GM20000 (cell line): ENCODE results near the gene FZR1.

Experiments
- DNase-seq: peaks from one replicate; pipeline ENCODE4 v3.0.0; 2012; ENCODE audit warnings: low spot score
- TF ChIP-seq, protein P1 (sequence below): IDR thresholded peaks from 2 replicates; pipeline ENCODE4 v1.5.1; 2012; ENCODE audit warnings: mild to moderate bottlenecking, control low read depth; ENCODE audit errors: extremely low read depth, missing control alignments

The FZR1 gene

DNA sequence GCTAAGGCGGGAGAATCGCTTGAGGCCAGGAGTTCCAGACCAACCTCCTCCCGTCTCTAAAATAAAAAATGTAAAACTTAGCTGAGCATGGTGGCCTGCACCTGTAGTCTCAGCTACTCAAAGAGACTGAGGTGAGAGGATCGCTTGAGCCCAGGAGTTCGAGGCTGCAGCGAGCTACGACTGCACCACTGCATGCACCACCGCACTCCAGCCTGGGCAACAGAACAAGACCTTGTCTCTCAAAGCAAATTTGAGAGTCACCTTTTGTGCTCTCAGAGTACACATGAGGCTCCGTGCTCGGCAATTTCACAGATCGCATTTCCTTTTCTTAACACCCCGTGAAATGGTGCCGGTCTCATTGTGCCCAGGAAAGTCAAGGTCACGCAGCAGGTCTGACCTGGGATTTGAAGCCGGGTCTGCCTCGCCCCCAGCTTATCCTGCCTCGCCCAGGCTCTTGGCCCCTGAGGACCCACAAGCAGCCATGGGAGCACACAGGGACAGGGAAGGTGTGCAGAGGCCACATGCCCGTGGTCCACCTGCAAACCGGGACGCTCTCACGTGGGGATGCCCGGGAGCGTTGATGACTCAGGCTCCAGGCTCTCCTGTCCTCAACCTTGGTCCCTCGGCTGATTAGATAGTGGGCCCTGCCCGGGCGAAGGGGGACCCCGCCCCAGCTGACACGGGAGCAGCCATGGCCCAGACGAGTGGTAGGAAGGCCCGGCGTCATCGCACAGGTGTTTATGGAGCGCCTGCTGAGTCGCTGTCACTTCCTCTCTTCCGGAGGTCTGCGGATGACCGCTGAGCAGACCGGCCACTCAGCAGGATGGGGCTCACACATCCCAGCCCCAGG is 24.6 kb upstream of the FZR1 start:
- TF ChIP-seq, protein P1, sequence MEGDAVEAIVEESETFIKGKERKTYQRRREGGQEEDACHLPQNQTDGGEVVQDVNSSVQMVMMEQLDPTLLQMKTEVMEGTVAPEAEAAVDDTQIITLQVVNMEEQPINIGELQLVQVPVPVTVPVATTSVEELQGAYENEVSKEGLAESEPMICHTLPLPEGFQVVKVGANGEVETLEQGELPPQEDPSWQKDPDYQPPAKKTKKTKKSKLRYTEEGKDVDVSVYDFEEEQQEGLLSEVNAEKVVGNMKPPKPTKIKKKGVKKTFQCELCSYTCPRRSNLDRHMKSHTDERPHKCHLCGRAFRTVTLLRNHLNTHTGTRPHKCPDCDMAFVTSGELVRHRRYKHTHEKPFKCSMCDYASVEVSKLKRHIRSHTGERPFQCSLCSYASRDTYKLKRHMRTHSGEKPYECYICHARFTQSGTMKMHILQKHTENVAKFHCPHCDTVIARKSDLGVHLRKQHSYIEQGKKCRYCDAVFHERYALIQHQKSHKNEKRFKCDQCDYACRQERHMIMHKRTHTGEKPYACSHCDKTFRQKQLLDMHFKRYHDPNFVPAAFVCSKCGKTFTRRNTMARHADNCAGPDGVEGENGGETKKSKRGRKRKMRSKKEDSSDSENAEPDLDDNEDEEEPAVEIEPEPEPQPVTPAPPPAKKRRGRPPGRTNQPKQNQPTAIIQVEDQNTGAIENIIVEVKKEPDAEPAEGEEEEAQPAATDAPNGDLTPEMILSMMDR: no peak
- no peak for DNase-seq

DNA sequence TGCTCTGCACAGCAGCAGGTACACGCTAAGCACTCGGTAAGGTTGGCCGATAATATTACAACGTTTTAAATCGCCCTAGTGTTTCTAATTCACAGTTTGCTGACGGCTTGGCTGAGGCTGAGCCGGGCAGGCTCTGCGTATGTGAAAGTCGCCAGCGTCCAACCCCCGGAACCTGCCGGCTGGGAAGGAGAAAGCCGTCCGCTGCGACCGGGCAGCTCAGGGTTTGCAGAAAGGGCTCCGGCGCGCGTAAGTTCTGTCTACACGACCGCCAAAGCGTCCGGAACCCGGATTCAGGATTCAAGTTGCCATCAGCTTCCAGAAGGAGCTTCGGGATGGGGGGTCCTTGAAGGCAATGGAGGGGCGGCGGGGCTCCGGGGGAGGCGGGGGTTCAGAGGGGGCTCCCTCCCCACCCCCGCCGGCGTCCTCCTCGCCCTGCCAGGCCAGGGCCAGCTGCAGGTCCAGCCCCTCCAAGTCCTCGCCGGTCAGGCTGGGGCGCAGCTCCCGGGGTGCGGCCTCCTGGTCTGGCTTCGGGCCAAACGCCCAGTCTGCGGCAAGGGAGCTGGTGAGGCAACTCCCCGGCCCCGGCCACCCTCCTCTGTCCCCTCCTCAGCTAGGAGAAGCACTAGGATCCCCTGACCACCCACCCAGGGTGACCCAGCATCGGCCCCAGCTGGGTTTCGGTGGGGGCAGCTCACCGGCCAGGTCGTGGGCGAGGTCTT is 23.4 kb upstream of the FZR1 start:
- no peak for DNase-seq
- TF ChIP-seq, protein P1: no peak

DNA sequence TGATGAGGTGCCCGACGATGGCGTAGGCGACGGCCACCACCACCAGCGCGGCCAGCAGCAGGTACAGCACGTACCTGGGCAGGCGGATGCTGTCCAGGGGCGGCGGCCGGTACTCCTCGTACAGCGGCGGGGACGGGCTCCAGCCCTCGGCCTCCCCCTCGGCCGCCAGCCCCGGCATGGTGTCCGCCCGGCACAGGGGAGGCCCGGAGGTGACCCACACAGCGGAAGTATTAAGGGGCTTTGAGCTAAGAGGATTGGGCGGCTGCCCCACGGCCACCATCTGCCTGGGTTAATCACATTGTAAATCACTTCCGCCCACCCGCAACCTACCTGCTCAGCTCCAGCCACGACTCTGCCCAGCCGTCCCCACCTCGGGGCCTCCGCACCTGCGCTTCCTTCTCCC is 22.9 kb upstream of the FZR1 start, which contains the start of gene SMIM44:
Gene SMIM44, minus strand, starts transcription at position 216 of the 403 bp plus-strand sequence. Its CDS starts 38 bp downstream, at position 178.
- no peak for DNase-seq
- TF ChIP-seq, protein P1: no peak

DNA sequence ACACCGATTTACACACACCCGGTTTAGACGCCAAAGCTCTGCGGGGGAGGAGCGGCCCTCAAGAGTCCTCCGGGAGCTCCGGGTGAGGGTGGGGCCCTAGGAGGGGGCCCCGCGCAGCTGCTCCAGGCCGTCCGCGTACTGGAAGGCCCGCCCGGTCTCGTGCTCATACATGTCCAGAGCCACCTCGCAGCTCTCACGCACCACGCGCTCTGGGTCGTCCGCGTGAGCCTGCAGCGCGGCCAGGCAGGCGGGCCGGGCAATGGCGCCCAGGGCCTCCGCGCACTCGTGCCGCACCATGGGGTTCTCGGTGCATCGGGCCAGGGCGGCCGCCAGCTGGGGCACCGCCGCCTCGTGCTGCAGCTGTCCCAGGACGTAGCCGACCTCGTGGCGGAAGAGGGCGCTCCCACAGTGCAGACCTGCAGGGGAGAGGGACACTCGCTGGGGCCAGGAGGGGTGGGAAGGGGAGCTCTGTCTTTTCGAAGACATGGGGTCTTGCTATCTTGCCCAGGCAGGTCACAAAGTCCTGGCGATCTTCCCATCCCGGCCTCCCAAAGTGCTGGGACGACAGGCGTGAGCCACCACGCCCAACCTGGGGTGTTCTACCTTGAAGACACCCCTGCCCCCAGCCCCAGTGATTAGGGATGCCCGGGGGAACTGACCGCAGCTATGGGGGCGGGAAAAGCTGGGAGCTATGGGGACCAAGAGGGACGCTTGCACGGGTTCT is 14.6 kb upstream of the FZR1 start:
- DNase-seq: no peak
- TF ChIP-seq, protein P1: no peak

DNA sequence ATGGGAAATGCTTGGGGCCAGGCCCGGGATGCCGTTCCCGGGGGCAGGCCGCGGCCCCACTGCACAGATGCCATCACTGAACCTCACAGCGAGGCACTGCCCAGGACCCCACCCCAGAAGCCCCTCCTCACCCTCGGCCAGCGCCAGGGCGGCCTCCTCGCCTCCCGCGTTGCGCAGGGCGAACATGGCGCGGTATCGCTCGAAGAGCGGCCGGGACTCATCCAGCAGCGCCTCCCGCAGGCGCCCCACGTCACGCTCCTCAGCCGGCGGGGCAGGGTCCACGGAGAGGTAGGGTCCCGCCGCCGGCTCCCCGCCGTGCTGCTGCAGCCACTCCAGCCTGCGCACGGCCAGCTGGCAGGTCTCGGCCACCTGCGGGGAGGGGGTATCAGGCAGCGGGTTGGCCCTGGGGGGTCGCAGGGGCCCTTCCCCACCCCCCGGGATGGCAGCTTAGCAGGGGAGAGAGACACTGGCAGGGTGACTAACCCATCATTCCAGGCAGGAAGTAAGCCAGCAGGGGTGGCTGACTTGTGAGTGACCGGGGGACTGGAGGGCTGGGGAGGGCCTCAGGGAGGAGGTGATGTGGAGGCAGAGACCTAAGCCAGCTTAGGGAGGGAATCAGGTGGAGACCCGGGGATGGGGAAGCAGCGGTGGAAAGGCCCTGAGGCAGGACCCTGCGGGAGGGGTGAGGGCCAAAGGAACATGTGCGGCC is 13.8 kb upstream of the FZR1 start:
- no peak for DNase-seq
- TF ChIP-seq, protein P1: no peak

DNA sequence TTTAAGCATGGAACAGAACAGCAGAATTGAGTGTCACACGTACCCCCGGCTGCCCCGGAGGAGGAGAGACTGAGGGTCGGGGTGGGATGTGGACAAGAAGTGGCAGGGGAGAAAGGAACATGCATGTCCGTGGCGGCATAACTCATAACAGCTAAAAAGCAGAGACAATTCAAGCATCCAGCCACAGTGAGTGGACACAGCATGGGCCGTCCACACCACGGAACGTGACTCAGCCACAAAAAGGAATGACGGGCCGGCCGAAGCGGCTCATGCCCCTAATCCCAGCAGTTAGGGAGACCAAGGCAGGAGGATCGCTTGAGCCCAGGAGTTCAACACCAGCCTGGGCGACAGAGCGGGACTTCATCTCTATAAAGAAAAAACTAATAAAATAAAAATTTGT is 13.2 kb upstream of the FZR1 start:
- TF ChIP-seq, protein P1: no peak
- no peak for DNase-seq
